GM19463 (cell line): ENCODE measurements around the gene TRIM49B.
"Not testable (repeated sequence)": the region's sequence is repeated elsewhere in the genome, so short reads cannot be mapped to it uniquely, and the experiment has no call there.

Experiments used
- ATAC-seq: cut with Tn5 transposase; IDR thresholded peaks from one replicate; pipeline ENCODE4 v1.9.1; 2021; ENCODE audit warnings: mild to moderate bottlenecking, moderate library complexity; ENCODE audit not compliant: unreplicated experiment

The TRIM49B gene

GRCh38 chr11:49028523-49028922, at the start of gene TRIM49B:
Gene TRIM49B (plus strand): TSS chr11:49028823. CDS start chr11:49031600, 2,777 bp downstream.
- ATAC-seq: not testable (repeated sequence)

- not testable (repeated sequence) for ATAC-seq
Measured at GRCh38 chr11:48983785-48984184, 44.8 kb upstream of the TRIM49B start, which contains the start of gene TRIM51G. Gene TRIM51G (minus strand): TSS chr11:48983885. CDS start chr11:48981695, 2,190 bp downstream.

GRCh38 chr11:49048229-49048628, 19.6 kb downstream of the TRIM49B start:
- ATAC-seq: not testable (repeated sequence)

GRCh38 chr11:49049821-49050220, 21.2 kb downstream of the TRIM49B start:
- not testable (repeated sequence) for ATAC-seq

GRCh38 chr11:49059012-49059411, 30.4 kb downstream of the TRIM49B start, which contains the start of gene TRIM64C:
Gene TRIM64C (minus strand): TSS chr11:49059112. CDS start chr11:49059112, 0 bp downstream.
- not testable (repeated sequence) for ATAC-seq

GRCh38 chr11:49069897-49070296, 41.3 kb downstream of the TRIM49B start:
- ATAC-seq: not testable (repeated sequence)
